Left renal pelvis (tissue), 4 donors: ENCODE measurements around the gene TP53AIP1. TPM values are rescaled to one million over a fixed set of nuclear protein-coding genes. Genes with fewer than 3 reads are reported as not detected.

Experiments used
- DNase-seq, 4 donors: peaks; one replicate each; pipeline ENCODE4 v3.0.0-alpha.2; 2013; ENCODE audit warnings: low read depth in 4 of 4, low spot score in 3 of 4
- polyA plus RNA-seq, 4 donors: library from polyadenylated mRNA; unstranded; fragments of 120-200 nt; gene quantifications; one replicate each; pipeline ENCODE4 v1.2.1, GENCODE V29; 2013; ENCODE audit not compliant: insufficient read length in 4 of 4

The TP53AIP1 gene, protein sequence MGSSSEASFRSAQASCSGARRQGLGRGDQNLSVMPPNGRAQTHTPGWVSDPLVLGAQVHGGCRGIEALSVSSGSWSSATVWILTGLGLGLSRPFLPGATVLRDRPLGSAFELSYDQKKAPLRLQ
- polyA plus RNA-seq, result 1 to 10 TPM in 1 of 4 donors, under 1 TPM in 3; 0.08 to 1.1 (median 0.84) TPM

DNA sequence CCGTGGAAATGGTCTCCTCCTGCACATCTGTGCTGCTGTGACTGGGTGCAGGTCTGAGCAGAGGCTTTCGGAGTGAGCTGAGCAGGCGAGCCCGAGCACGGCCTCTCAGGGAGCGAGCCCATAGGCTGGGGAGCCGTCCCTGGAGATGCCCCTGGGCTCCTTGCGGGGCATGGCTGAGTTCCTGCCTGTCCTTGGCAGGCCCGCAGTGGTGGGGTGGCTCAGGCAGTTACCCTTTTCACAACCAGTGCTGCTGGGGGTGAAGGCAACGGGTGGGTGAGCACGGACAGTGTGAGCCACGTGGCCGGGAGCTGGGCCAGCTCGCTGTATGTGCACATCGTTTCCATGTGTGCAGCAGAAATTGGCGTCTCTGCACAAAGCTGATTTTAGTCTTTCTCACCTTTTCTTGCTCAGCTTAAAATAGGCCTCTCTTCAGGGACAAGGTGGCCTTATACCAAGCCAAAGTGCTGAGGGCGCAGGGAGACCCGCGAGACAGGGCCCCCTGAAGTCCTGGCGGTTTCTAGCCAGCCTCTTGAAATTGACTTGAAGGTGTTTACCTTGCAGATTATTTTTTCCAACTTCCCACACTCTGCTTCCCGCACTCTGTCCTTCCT lies at the start of gene TP53AIP1:
TSS of gene TP53AIP1 (minus strand) at position 55 of the 611 bp plus-strand sequence. CDS start 5,053 bp downstream, outside the sequence.
- DNase-seq, result no peak

DNA sequence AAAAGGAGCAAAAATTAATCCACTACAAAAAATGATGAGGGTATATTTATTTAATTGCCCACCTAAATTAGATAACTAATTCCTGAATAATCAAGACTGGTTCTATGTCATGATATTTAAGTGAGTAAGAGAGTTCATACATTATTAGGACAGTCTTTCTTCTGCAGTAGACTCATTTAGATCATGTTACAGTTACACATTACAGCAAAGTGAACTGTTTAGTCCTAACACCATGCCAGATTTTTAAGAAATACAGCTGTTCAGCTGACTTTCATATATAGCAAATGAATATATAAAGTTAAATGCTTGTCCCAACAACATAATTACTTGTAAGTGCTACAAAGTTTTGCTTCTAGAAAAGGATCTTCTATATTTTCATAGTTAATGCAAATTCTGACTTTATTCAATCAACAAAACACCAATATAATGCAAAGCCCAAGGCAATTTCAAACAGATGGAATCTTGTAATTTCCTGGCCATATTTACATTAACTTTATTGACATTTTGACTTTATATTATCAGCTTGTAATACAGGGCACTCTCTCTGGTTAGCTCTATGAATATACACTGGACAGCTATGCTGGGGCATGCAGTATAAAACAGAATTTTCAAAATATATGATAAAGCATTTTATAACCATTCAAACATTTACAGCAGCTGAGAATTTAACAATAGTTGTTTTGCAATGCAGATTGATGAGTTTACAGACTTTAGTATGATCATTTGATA lies 45.7 kb upstream of the TP53AIP1 start:
- no peak for DNase-seq

DNA sequence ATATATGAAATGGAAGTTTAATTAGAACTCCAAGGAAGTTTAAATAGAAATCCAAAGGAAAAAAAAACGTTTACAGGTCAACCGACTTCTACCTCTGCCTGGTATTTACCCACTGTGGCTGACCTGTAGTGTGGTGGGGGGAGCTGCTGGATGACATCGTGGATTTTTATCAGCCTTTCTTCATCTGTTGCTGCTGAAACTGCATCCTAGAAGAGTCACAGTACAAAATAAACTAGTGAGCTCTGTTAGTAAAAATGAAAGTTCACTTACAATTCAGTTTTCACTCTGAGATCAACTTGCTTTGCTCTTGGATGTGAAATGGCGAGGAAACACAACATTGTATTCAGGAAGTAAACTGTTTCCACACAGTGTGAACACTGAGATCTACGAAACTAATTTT lies 43.2 kb upstream of the TP53AIP1 start:
- no peak for DNase-seq

DNA sequence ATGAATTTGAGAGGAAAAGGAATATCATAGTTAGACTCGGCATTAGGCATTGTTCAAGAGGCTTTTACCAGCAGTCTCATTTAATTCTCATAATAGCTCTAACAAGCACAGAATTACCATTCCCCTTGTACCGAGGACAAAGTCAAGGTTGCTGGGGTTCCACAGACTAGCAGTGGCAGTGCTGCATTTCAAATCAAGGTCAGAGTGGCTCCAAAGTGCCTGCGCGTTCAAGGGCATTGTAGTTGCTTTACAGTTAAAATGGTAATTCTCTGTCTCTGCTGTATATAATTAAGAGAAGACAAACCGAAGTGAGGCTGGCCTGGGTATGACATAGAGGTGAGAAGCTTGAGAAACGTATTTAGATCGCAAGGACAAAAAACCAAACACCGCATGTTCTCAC lies 40.4 kb upstream of the TP53AIP1 start:
- DNase-seq, result no peak

DNA sequence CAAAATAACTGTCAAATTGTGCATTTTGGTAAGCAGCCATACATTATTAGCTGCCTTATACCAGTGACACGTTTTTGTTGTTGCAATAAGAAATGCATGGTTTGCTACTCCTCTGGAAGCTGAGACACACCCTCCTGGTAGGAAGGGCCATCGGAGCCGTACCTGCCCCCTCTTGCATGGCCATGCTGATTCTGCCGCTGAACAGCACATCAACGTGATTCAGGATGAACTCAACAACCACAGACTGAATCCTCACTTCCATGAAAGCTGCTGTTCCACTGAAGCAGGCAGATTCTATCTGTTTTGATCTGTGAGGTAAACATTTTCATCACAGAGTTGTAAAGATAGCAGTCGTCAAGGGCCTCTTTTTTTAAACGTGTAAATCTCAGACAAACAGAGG lies 38.6 kb upstream of the TP53AIP1 start:
- no peak for DNase-seq

DNA sequence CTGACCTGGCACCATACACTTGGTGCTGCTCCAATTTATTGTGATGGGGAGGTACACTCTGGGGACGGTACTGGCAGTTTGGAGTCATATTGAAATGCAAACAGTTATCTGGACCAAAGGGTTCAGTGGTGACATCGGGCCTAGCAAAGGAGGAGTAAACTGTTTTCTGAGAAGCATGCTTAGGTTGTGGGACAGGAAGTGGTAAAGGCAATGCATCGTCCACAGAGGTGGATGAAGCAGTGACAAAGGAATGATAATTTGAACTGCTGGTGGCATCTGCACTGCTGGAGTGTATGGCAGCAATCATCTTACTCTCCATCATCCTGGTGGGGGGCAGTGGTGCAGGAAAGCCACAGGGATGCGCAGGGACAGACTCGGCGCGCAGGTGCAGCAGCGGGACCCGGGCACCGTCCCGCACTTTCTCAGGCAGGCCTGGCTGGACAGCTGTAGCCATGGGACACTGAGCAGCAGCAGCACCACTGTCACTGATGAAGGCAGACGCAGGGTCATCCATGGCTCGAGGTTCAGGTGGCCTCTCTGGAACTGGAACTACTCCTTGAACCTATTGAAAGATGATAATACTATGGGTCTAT lies 28.0 kb upstream of the TP53AIP1 start:
- no peak for DNase-seq

DNA sequence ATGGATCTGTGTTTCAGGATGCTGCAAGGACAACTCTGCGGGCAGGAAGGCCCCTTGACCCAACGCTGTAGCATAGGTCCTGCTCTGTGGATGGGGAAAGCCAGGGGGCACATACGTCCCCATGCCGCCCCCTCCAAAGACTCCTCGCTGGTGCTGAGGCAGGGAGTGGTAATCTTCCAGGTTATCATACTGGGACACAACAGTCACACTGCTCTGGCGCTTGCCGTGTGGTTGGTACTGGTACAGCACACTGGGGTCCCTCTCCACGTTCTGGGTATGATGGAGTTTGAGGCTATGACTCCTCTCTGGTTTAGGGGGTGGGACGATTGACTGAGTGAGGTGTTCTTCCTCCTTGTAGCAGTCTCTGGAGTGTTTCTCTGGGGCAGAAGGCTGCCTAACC lies 26.2 kb upstream of the TP53AIP1 start:
- DNase-seq, result no peak

DNA sequence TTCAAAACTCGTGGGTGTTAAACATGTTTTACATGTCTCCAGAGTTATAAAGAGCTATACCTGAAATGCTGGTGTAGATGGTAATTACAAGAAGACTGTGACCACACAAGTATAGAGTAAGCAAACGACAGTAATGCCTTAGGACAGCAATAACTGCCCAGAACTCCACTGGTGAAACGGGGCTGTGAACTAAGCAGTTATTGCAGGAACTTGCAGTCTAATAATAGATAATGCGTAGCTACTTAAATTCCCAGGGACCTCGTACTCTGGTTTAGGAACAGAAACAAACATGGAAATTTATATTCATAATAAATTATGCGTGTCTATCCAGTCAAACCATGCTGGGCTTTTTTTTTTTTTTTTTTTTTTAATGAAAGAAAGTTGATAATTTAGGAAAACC lies 24.9 kb upstream of the TP53AIP1 start:
- DNase-seq, result no peak

DNA sequence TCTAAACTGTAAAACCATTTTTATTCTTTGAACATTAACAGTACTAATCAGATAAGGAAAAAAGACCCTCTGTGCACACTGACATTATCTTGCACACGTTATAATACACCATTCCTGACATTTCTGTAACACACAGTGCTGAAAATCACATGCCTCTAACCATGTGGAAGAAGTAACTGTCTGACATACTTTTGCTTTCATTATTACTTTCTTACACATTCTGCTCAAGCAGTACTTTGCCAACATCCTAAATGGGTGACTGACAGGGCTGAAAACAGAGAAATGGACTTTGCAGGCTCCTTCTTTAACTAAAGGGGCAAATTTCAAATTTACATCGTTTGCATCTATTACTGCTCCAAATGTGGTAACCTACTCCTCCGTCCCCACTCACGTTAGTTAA lies 22.8 kb upstream of the TP53AIP1 start:
- DNase-seq, result no peak

DNA sequence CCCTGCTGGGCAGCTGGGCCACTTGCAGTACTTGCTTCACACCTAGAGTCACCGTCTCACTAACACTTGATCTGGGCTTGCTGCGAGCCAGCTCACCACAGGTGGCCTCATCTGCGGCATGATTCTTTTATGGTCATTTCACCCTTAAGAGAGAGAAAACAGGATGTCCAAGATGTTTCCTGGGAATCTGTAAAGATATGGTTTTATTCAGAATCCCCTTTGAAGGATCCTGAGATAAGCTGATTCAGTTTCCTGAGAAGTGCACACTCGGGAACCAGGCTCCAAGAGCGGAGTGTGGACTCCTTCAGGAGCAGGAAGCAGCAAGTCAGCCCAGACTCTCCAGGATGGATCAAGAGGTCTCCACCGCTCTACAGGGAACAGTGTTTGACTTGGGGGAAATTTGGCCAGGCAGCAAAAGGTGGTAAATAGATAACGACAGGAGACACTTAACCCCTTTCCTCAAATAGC lies 21.8 kb upstream of the TP53AIP1 start:
- DNase-seq, result no peak

DNA sequence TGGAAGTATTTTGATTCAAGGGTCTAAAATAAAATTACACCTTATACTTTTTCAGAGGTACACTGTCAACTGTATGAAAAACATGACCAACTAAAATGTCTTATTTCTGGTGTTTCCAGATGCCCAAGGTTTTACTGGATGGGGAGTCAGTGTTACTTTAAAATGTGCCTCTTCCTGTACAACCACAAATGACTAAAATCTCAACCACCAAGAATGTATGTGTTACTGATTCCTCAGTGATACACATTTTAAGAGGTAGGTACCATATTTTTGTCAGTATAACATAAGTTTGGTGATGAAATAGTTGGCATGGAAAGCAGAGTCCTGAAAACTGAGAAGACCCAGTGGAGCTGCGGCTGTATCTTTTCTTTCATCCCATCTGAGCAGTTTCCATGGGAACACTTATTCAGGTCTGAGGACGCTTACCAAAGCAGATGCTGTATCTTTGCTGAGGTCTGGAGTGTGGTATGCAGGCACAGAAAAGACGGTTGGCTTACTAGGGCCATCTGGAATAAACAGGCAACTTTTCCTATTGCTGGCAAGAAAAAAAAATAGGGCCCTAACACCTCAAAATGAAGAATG lies 21.2 kb upstream of the TP53AIP1 start:
- DNase-seq, result no peak

DNA sequence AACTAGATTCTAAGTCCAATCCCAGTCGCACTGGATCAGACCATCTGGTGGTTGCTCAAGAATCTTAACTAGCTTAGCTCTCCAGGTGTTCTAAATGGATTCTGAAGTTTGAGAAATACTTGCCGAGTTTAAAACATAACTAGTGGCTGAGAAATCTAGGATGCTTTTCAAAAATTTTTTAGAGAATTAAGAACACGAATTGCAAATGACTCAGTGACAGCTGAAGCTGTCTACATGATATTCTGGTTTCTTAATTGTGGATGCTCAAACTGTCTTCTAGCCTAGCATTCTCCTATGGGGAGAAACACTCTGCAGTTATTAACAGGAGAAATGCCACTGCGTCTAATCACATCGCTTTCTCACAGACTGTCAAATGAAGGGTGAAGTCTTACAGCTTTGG lies 20.2 kb upstream of the TP53AIP1 start:
- no peak for DNase-seq

DNA sequence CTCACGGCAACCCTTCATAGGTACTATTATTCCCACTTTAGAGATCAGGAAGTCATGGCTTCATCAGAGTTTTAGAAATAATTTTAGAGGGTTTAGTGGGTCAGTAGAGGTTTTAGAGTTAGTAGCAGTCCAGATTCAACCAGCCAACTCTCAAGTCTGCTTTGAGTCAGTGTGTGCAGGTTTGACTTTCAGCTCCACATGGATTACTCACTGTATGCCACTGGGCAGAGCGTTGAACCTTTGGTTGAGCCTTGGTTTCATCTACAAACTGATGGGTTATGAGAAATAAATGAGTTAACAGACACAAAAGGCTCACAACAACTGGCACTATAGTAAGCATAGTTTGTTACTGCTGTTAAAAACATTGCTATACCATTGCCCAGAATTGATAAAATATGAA lies 19.0 kb upstream of the TP53AIP1 start:
- DNase-seq, result no peak

DNA sequence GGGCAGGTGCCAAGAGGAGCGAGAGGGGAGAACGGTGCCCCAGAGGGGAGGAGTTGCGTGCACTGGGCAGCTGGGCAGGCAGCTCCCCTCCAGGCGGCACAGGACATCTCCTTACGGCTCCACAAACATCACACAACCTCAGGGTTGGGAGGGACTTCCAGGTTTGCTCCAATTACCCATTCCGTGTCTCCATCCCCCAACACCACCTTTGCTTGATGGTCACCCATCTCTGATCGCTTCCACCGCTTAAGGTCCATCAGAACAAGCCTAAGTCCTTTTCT lies 14.5 kb upstream of the TP53AIP1 start:
- no peak for DNase-seq

DNA sequence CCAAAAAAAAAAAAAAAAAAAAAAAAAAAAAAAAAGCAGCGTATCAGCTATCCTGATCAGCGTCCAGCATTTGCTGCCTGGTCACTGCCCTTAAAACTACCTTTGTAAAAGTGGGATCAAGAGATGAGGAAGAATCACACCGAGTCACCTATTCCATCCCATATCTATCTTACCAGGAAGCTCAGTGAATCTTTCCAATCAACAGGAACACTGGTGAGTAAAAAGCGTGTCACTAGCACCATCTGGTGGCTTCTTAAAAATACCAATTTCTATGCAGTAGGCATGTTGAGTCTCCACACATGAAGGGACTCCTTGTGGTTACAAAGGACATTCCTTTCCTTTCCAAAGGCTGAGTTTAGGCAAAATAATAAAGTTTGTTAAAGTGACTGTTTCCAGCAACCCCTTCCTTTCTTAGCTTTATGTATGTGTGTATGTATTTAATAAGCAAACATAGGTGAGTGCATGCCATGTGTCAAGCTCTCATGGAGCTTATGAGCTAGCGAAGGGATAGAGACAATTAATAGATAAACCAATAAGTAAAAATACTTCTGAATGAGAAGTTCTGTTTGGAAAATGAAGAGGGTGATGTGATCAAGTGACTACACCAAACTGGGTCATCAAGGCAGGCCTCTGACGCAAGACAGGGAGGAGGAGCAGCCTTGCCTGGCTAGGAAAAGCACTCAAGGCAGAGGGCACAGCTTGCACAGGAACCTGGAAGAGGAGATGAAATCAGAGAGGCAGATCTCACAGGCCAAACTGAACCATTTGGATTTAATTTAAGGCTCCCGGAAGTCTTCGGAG lies 13.9 kb upstream of the TP53AIP1 start:
- peak; percentile 52 to 71 (median 60) for DNase-seq

DNA sequence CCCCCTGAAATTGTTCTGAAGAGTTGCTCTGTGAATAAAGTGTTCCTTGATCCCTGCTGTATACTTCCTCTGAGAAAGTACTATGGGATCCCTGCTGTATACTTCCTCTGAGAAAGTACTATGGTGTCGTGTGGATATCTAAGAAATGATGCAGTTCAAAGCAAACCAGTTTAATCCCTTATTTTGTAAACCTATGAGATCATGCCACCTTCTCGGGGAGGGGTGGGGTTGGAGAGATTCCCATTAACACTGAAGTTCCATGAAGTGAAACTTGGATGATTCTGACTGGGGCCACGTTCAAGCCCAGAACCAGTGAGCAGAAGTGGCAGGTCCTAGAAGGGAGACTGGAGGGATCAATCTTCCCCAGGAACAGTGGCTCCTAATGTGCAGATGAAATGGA lies 13.0 kb upstream of the TP53AIP1 start:
- DNase-seq, result no peak

DNA sequence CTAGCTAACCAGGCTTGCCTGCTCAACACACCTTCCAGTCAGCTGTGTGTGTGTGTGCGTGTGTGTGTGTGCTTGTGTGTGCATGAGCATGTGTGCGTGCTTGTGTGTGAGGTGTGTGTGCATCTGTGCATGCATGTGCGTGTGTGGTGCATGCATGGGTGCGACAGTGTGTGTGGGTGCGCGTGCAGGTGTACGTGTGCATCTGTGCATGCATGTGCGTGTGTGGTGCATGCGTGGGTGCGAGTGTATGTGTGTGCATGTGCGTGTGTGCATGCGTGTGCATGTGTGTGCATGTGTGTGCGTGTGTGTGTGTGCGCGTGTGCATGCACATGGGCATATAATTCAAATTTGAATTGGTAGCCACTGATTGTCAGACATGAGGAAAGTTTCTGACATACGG lies 10.5 kb upstream of the TP53AIP1 start:
- no peak for DNase-seq

DNA sequence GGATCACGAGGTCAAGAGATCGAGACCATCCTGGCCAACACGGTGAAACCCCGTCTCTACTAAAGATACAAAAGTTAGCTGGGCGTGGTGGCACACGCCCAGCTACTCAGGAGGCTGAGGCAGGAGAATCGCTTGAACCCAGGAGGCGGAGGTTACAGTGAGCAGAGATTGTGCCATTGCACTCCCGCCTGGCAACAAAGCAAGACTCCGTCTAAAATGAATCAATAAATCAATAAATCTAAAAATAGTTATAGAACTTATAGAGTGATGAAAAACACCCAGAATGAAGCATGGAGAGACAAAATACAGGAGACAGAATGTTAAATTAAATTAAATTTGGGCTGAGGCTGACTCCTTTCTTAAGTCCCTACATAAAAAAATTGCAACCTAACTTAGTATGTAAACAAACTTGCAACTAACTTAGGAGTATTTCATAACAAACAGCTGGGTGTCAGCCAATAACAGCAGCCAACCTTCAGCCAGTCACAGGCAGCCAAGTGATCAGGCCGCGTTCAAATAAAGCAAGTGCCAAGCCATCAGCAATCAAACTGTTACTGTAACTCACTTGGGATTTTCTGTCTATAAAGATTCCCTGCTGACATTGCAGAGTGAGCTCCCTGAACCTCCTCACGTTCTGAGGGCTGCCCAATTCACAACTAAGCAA lies 7.3 kb upstream of the TP53AIP1 start:
- no peak for DNase-seq

DNA sequence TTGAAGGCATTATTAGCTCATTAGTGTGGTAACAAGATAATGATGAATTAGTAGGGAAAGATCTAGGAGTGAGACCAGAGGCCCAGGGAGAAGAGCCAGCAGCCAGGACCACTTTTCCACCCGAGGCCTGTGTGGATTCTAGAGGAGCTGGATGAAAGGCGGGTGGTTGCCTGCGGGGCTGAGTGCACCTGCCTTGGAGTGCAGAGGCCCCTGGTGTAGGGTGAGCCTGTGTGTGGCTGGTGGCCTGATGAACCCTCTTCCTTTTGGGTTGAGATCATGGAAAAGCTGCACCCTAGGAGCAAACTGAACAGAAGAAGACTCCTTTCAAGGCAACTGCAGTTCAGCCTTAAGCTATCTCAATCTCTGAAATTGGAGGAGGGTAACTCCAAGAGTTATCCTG lies 5.9 kb upstream of the TP53AIP1 start:
- DNase-seq, result no peak

DNA sequence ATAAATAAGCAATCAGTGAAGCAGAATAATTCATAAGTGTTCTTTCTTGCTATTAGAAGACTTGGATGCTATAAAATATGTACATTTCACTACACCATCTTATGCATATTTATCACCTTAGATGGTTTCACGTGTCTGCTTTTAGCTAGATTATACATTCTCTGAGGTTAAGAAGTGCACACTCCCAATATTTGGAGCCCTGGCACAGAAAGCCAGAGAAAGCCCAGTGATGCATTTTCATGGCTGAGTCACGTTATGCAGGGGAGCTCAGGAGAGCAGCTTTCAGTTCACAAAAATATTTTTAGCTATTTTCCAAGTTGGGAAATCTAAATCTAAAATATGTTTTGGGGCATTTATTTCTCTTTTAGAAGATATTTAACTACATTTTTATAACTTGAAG lies 5.1 kb upstream of the TP53AIP1 start:
- DNase-seq, result no peak
